BJ (cell line): ENCODE measurements around the gene JAGN1. TPM values are rescaled to one million over a fixed set of nuclear protein-coding genes. Genes with fewer than 3 reads are reported as not detected.
A peak's percentile ranks its signal among the peaks of the same experiment; 100 is the strongest.

Experiments used
- CTCF ChIA-PET: fragments of 350-600 bp; formaldehyde crosslinking; extraction: SDS; loops from one replicate; lab custom pipeline; 2021; ENCODE audit warnings: antibody characterized with exemption, inconsistent platforms; lab: Yijun Ruan, JAX
- POLR2A ChIA-PET: fragments of 300-600 bp; sonication (Branson Sonifier 250); formaldehyde crosslinking; extraction: SDS; loops from one replicate; lab custom pipeline; 2021; ENCODE audit warnings: antibody characterized with exemption; lab: Charles Lee
- DNase-seq: peaks from one replicate; pipeline ENCODE4 v3.0.0-alpha.2; 2011; ENCODE audit warnings: low read depth
- H3K27me3 ChIP-seq: 2 replicates; pipeline ENCODE4 v1.6.0; 2011; ENCODE audit warnings: low read length; ENCODE audit not compliant: control insufficient read depth, insufficient read depth
- H3K36me3 ChIP-seq: 2 replicates; pipeline ENCODE4 v1.5.1; 2011; ENCODE audit warnings: low read length; ENCODE audit not compliant: control insufficient read depth, insufficient read depth
- H3K4me3 ChIP-seq: 2 replicates; pipeline ENCODE4 v1.5.1; 2011; ENCODE audit warnings: low read depth, mild to moderate bottlenecking, control low read depth, low read length
- polyA plus RNA-seq: library from polyadenylated mRNA; depleted of rRNA; stranded (reverse); fragments of >200 nt; gene quantifications from 2 replicates; pipeline ENCODE4 v1.2.3, GENCODE V29; 2011
- TF ChIP-seq, protein P1 (sequence below): IDR thresholded peaks from 2 replicates; pipeline ENCODE4 v1.5.1; 2011; ENCODE audit warnings: low read depth, mild to moderate bottlenecking, control low read depth, inconsistent platforms, low read length, moderate library complexity; ENCODE audit not compliant: insufficient read depth

Gene JAGN1
- polyA plus RNA-seq, 1 experiment = 47.2 TPM

DNA sequence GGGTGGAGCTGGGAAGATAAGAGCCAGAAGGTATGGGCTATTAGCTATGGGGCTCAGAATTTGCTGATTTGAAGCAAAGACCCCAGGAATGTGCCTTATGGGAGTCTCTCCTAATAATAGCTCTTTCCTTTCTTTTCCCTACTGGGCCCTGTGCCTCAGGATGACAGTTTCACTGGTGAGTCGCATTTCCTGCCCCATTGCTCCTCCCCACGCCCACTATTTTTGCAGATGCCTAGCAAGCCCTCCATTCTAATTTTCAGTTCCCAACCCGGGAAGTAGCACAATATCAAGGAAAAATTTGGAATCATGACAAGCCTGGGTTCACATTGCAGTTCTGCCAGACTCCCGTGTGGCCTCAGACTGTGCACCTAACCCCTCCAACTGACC is 12.8 kb downstream of the JAGN1 start:
- POLR2A ChIA-PET = interaction anchor here (1.1 kb wide), 1 partner anchor 9 kb away, joined by 18 read pairs; no protein-coding TSS in a partner anchor
- Histone ChIP-seq H3K27me3 (no peaks in the 10 kb centered on the region), H3K4me3 (peak overlapping the region; percentile 13), H3K36me3 (peaks cover 3% of the 10 kb centered on the region; the same call in 1 of the 2 replicates)
- TF ChIP-seq, protein P1, sequence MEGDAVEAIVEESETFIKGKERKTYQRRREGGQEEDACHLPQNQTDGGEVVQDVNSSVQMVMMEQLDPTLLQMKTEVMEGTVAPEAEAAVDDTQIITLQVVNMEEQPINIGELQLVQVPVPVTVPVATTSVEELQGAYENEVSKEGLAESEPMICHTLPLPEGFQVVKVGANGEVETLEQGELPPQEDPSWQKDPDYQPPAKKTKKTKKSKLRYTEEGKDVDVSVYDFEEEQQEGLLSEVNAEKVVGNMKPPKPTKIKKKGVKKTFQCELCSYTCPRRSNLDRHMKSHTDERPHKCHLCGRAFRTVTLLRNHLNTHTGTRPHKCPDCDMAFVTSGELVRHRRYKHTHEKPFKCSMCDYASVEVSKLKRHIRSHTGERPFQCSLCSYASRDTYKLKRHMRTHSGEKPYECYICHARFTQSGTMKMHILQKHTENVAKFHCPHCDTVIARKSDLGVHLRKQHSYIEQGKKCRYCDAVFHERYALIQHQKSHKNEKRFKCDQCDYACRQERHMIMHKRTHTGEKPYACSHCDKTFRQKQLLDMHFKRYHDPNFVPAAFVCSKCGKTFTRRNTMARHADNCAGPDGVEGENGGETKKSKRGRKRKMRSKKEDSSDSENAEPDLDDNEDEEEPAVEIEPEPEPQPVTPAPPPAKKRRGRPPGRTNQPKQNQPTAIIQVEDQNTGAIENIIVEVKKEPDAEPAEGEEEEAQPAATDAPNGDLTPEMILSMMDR = no peak
- DNase-seq = no peak
- CTCF ChIA-PET = interaction anchor here (1.1 to 3.3 kb wide), 5 partner anchors 9 to 39 kb away, joined by 3 to 12 read pairs (median 5); no protein-coding TSS in a partner anchor

DNA sequence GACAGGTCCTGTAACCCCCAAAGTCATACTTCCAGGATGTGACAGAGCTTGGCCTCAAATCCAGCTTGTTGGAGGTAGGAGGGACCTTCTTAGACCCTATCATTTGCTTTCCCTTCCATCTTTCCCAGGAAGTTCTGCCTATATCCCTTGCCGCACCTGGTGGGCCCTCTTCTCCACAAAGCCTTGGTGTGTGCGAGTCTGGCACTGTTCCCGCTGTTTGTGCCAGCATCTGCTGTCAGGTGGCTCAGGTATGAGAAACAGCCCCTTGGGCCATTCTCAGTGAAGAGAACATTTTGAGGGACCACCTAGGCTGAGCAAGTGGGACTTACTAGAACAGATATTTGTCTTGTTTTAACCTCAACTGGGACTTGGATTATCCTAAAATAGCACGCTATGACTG is 13.5 kb downstream of the JAGN1 start:
- POLR2A ChIA-PET = interaction anchor here (0.6 kb wide), 1 partner anchor 263 kb away, joined by 3 read pairs; no protein-coding TSS in a partner anchor
- Histone ChIP-seq H3K4me3 (no peak overlapping the region), H3K36me3 (peaks cover 3% of the 10 kb centered on the region; the same call in 1 of the 2 replicates), H3K27me3 (no peaks in the 10 kb centered on the region)
- TF ChIP-seq, protein P1 = no peak
- DNase-seq = no peak
- CTCF ChIA-PET = interaction anchor here (1.4 to 3.3 kb wide), 2 partner anchors 10 to 39 kb away, joined by 3 to 12 read pairs; no protein-coding TSS in a partner anchor

DNA sequence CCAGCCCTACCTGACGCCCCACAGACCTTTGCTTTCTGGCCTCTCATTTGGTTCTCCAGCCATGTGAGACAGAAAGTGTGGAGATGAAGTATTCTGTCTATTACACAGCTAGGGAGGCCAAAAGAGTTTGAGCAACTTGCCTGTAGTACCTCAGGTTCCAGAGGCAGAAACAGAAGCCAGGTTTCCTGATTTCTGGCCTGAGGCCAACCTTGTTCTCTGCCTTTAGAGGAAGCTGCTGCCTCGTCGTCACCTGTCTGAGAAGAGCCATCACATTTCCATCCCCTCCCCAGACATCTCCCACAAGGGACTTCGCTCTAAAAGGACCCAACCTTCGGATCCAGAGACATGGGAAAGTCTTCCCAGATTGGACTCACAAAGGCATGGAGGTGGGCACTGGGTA is 16.1 kb downstream of the JAGN1 start:
- Histone ChIP-seq H3K4me3 (no peak overlapping the region), H3K27me3 (no peaks in the 10 kb centered on the region), H3K36me3 (peaks cover 3% of the 10 kb centered on the region; the same call in 1 of the 2 replicates)
- TF ChIP-seq, protein P1 = no peak
- POLR2A ChIA-PET = no interaction called here
- no peak for DNase-seq
- CTCF ChIA-PET = interaction anchor here (1.2 kb wide), 1 partner anchor 42 kb away, joined by 3 read pairs; no protein-coding TSS in a partner anchor

DNA sequence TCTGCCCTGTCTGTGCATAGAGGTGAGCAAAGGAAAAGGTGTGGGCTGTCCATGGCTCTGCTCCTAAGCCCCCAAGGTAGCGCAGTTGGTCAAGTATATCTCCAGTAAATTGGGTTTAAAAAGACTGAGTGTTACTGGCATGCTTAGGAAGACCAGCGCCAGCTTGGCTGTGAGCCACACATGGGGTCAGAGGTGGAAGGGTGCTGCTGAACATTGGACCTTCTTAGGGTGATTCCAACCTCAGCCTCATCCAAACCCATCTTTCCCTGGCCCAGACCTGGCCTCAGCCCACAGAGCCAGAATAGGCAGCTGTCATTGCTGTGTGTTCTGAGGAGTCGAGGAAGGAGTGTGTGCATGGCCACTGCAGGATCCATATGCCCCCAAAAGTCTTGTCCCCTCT is 17.9 kb downstream of the JAGN1 start:
- Histone ChIP-seq H3K36me3 (peaks cover 3% of the 10 kb centered on the region; the same call in 1 of the 2 replicates), H3K27me3 (no peaks in the 10 kb centered on the region), H3K4me3 (no peak overlapping the region)
- TF ChIP-seq, protein P1 = no peak
- DNase-seq = no peak
- CTCF ChIA-PET = no interaction called here
- POLR2A ChIA-PET = no interaction called here

GRCh38 chr3:9909221-9910013 is 19.0 kb downstream of the JAGN1 start:
- no peak for DNase-seq
- POLR2A ChIA-PET = no interaction called here
- Histone ChIP-seq H3K27me3 (no peaks in the 10 kb centered on the region), H3K36me3 (peaks cover 3% of the 10 kb centered on the region; the same call in 1 of the 2 replicates), H3K4me3 (no peak overlapping the region)
- TF ChIP-seq, protein P1 = no peak
- CTCF ChIA-PET = no interaction called here
